ENCODE data around the gene ZC3H12D. TPM values are rescaled to one million over a fixed set of nuclear protein-coding genes. Genes with fewer than 3 reads are reported as not detected.

Gene ZC3H12D
- total RNA-seq, 1 experiment from 2014 or later: not detected

DNA sequence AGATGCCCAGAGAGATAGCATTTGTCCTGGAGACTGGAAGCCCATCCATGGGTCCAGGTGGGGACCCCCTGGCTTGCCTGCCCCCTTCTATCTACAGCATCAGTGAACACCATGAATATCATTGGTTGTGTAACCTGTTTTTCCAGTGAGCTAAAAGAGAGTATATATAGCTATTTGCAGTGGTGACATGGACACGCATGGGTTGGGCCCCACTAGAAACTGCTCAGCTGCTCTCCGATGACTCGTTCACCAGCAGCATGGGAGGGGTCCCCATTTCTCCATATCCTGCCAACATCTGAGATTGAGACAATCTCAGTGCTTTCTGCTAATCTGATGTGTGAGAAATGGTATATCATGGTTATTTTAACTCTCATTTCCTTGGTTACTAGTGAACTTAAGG lies 4.0 kb upstream of the ZC3H12D start:
- no peak overlapping the region for H3K4me3 ChIP-seq (ENCODE audit: low read length)
- H3K9me2 ChIP-seq (replicated peaks; ENCODE audit: low read length): no peaks in the 10 kb centered on the region
- no peak overlapping the region; the same call in 1 of the 2 replicates for H3K27ac ChIP-seq (ENCODE audit: low read length)
- H4K20me1 ChIP-seq (ENCODE audit: low read length): no peaks in the 10 kb centered on the region
- H2AFZ ChIP-seq (ENCODE audit: low read length): no peak overlapping the region
- TF ChIP-seq EZH2 (IDR thresholded peaks at IDR 0.05; ENCODE audit: low read length, unreplicated experiment) (no peak), EZH2phosphoT487 (IDR thresholded peaks at IDR 0.05; ENCODE audit: borderline replicate concordance, low read length) (no peak)
- TF ChIP-seq, protein P1, sequence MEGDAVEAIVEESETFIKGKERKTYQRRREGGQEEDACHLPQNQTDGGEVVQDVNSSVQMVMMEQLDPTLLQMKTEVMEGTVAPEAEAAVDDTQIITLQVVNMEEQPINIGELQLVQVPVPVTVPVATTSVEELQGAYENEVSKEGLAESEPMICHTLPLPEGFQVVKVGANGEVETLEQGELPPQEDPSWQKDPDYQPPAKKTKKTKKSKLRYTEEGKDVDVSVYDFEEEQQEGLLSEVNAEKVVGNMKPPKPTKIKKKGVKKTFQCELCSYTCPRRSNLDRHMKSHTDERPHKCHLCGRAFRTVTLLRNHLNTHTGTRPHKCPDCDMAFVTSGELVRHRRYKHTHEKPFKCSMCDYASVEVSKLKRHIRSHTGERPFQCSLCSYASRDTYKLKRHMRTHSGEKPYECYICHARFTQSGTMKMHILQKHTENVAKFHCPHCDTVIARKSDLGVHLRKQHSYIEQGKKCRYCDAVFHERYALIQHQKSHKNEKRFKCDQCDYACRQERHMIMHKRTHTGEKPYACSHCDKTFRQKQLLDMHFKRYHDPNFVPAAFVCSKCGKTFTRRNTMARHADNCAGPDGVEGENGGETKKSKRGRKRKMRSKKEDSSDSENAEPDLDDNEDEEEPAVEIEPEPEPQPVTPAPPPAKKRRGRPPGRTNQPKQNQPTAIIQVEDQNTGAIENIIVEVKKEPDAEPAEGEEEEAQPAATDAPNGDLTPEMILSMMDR (conservative IDR thresholded peaks at IDR 0.05; ENCODE audit: low read depth, low read length): no peak
- no TSS peak for BruUV-seq (replicated peaks)
- ATAC-seq (peak; percentile 55), DNase-seq (peak; percentile 65)
- H3K27me3 ChIP-seq (ENCODE audit: low read length): no peaks in the 10 kb centered on the region
- no peak overlapping the region for H3K9ac ChIP-seq (ENCODE audit: low read length)
- ChIA-PET POLR2A (ENCODE audit: unreplicated experiment) (no interaction called here), CTCF (no interaction called here)
- intact Hi-C loops (cut with micrococcal nuclease): no loop called here
- no peaks in the 10 kb centered on the region for H3K79me2 ChIP-seq (ENCODE audit: low read length)
- H3K4me1 ChIP-seq (ENCODE audit: insufficient read depth, low read length): peaks cover 16% of the 10 kb centered on the region
- no peak overlapping the region for H3K4me2 ChIP-seq (ENCODE audit: low read length)
- no peaks in the 10 kb centered on the region for H3K9me3 ChIP-seq (ENCODE audit: low read length)
- H3F3A ChIP-seq (ENCODE audit: low read length, unreplicated experiment): no peaks in the 10 kb centered on the region
- H3K36me3 ChIP-seq (ENCODE audit: low read depth, low read length): no peaks in the 10 kb centered on the region

DNA sequence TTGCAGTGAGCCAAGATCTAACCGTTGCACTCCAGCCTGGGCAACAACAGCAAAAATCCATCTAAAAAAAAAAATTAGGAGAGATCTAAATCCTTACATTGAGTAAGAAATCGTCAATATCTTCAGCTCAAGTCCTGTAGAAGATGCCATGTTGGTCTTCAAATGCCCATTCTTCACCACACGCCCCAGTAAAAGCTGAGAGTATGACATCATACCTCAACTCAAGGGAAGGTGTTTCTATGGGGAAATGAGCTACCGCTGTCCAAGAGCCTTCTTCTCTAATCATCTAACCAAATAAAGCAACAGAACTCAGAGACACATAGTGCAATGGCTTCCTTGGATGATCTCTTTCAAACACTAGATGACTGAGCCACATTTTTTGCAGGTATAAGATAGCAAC lies 2.5 kb upstream of the ZC3H12D start:
- H3K36me3 ChIP-seq (ENCODE audit: low read depth, low read length): no peaks in the 10 kb centered on the region
- peaks cover 16% of the 10 kb centered on the region for H3K4me1 ChIP-seq (ENCODE audit: insufficient read depth, low read length)
- ATAC-seq (no peak), DNase-seq (no peak)
- no peaks in the 10 kb centered on the region for H3K9me3 ChIP-seq (ENCODE audit: low read length)
- H3K27me3 ChIP-seq (ENCODE audit: low read length): no peaks in the 10 kb centered on the region
- no peak overlapping the region for H3K4me3 ChIP-seq (ENCODE audit: low read length)
- H3K4me2 ChIP-seq (ENCODE audit: low read length): no peak overlapping the region
- TF ChIP-seq EZH2phosphoT487 (IDR thresholded peaks at IDR 0.05; ENCODE audit: borderline replicate concordance, low read length) (no peak), EZH2 (IDR thresholded peaks at IDR 0.05; ENCODE audit: low read length, unreplicated experiment) (no peak)
- TF ChIP-seq, protein P1 (conservative IDR thresholded peaks at IDR 0.05; ENCODE audit: low read depth, low read length): no peak
- no peak overlapping the region for H2AFZ ChIP-seq (ENCODE audit: low read length)
- no TSS peak for BruUV-seq (replicated peaks)
- no peaks in the 10 kb centered on the region for H3K79me2 ChIP-seq (ENCODE audit: low read length)
- ChIA-PET POLR2A (ENCODE audit: unreplicated experiment) (no interaction called here), CTCF (interaction anchor here (0.6 kb wide), 1 partner anchor 646 kb away, joined by 4 read pairs; no protein-coding TSS in a partner anchor)
- intact Hi-C loops (cut with micrococcal nuclease): no loop called here
- no peak overlapping the region for H3K9ac ChIP-seq (ENCODE audit: low read length)
- no peaks in the 10 kb centered on the region for H3F3A ChIP-seq (ENCODE audit: low read length, unreplicated experiment)
- H3K27ac ChIP-seq (ENCODE audit: low read length): no peak overlapping the region
- H4K20me1 ChIP-seq (ENCODE audit: low read length): no peaks in the 10 kb centered on the region
- no peaks in the 10 kb centered on the region for H3K9me2 ChIP-seq (replicated peaks; ENCODE audit: low read length)

DNA sequence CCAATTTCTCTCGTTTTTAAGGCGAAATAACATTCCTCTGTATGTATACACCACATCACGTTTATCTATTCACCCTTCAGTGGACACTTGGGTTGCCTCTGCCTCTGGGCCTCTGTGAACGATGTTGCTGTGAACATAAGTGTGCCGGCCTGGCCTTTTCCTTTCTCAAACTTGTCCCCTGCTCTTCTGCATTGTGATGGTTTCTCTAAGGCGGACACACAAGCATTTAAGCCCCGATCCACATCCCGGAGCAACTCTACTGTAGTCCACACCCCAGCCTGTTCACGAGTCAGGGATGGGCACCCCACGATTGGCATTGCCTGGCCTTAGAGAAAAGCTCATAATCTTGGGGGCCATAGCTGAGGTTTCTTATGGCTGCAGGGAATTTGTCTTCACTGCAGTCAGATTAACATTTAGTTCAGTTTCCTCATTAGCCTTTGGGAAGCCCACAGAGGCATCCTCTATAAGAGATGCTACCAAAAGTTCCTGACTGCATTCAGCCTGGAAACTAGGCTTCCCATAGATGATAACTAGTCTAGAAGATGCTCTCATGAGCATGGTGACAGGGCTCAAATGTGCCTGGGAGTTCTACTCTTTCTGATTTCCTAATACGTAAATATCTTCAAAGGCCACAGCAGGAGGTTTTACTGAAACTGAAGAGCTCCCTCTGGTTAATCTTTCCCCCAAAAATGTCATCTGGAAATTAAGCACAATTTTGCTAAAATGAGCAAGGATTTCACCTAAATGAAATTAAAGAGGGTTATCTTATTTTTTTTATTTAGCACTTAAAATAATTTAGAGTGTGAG lies 762 bp downstream of the ZC3H12D start:
- BruUV-seq (replicated peaks): no TSS peak
- Histone ChIP-seq H3K4me1 (ENCODE audit: insufficient read depth, low read length) (peaks cover 16% of the 10 kb centered on the region), H2AFZ (ENCODE audit: low read length) (0 out of 2 replicates have a peak overlapping the region, but pooled peaks have one; percentile 37), H3K9me3 (ENCODE audit: low read length) (no peaks in the 10 kb centered on the region), H3F3A (ENCODE audit: low read length, unreplicated experiment) (no peaks in the 10 kb centered on the region), H3K9me2 (replicated peaks; ENCODE audit: low read length) (no peaks in the 10 kb centered on the region), H3K36me3 (ENCODE audit: low read depth, low read length) (no peaks in the 10 kb centered on the region), H3K4me3 (ENCODE audit: low read length) (no peak overlapping the region), H3K27ac (ENCODE audit: low read length) (no peak overlapping the region), H3K4me2 (ENCODE audit: low read length) (peak overlapping the region; percentile 61; the same call in 1 of the 2 replicates), H4K20me1 (ENCODE audit: low read length) (no peaks in the 10 kb centered on the region), H3K9ac (ENCODE audit: low read length) (no peak overlapping the region), H3K79me2 (ENCODE audit: low read length) (no peaks in the 10 kb centered on the region), H3K27me3 (ENCODE audit: low read length) (no peaks in the 10 kb centered on the region)
- CTCF ChIA-PET: no interaction called here
- intact Hi-C loops (cut with micrococcal nuclease): no loop called here
- DNase-seq (no peak), ATAC-seq (no peak)
- POLR2A ChIA-PET (ENCODE audit: unreplicated experiment): no interaction called here
- TF ChIP-seq EZH2phosphoT487 (IDR thresholded peaks at IDR 0.05; ENCODE audit: borderline replicate concordance, low read length) (no peak), EZH2 (IDR thresholded peaks at IDR 0.05; ENCODE audit: low read length, unreplicated experiment) (no peak)
- TF ChIP-seq, protein P1 (conservative IDR thresholded peaks at IDR 0.05; ENCODE audit: low read depth, low read length): no peak

All from PC-3 (cell line).